GM19395 (cell line): ENCODE results near the gene NUP133.
"Not testable (repeated sequence)": the region's sequence is repeated elsewhere in the genome, so short reads cannot be mapped to it uniquely, and the experiment has no call there.

ENCODE experiments used
- ATAC-seq: cut with Tn5 transposase; IDR thresholded peaks from one replicate; pipeline ENCODE4 v1.9.1; 2021; ENCODE audit warnings: mild to moderate bottlenecking, moderate library complexity; ENCODE audit not compliant: unreplicated experiment

Gene NUP133

DNA sequence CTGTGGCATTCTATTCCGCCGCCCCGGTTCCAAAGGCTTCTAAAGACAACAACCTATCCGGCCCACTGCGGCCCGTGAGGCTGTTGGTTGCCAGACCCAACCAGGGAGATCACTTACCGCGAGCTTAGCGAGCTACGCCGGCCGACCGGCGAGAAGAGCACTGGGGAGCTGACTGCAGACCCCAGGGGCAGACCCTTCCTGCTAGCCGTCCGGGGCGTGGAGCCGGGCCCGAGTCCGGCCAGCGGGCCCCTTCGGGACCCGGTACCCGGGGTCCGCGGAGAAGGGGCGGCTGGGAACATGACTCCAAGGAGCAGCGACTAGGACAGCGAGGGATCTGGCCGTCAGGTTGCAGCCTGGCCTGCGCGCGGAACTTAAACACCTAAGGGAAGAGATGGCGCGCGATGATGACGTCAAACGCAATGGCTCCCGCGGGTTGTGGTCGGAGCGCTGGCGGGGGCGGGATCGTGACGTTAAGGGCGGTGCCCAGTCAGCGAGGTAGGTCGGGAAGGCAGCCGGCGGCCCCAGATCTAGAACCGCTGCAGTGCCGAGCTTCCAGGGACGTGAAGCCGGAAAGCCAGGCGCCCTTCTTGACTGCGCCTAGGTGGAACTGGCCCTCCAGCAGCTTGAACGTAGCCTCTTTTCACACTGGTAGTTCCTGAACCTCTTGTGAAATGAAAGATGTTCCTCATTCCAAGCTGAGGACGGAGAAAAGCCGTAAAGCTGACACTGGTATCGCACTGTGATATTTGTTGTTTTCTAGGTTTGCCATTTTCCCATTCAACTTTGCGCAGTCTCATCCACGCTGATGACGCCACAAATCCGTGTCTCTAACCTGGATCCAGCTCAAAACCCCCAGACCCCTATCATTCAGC, at the start of gene NUP133:
NUP133 (minus strand) TSS at position 391 of the 872 bp plus-strand sequence; CDS start at position 299, 92 bp downstream.
- ATAC-seq: peak; percentile 94

DNA sequence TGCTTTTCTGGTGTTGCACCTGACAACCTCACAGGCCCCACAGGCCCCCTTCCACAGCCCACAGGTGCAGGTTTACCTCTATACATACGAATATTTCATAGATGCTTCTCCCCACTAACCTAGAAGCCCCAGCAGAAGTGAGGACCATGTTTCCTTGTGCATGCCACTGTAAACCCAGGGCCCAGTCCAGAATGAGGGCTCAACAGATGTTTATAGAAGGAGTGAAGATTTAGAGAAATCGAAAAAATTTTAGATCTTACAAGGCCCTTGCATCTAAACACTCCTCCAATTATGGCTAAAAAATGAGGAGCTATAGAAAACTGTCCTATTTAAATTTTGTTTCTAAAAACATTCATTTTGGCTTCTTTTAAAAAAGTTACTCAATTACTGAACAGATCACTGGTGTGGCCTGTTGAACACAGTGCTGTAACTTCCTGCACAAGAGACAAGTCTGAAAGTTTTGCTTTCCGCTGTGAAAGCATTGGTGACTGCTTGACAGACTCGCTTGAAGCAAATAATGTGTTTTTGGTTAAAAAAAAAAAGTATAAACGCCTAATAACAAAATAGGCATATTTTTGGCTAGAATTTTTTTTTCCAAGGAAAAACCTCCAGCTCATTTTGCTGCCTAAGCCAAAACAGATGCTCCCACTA, 49.2 kb upstream of the NUP133 start:
- ATAC-seq: no peak

DNA sequence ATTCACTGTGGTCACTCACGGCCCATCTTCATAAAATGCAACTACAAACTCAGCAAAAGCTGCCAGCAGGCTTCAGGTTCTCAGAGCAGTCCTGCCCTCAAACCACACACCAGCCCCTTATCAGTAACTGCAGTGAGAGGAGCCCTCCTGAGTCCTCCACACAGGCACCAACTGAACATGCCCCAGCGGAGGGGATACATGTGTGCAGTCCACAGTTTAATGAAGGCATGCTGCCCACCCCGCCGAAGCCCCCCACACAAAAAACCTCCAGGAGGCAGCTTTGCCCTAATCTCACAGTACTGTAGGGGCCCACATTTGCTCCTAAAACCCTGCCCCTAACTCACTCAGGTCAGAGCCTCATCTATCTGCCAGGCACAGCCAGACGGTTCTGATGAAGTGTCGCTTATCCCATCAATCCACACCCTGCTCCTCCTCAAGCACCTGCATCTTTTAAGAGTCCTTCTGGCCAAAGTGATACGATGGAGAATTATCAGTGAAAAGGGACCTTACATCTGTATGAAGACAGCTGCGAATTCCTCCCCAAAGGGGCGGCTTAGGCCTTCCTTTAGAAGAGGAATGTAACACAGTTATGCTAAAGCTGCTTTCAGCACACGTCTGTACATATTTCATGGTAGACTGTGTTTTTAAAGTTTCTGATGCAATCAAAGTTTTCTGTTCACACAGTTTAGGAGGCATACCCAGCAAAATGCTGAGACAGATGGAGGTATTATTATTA, 46.9 kb upstream of the NUP133 start:
- no peak for ATAC-seq

DNA sequence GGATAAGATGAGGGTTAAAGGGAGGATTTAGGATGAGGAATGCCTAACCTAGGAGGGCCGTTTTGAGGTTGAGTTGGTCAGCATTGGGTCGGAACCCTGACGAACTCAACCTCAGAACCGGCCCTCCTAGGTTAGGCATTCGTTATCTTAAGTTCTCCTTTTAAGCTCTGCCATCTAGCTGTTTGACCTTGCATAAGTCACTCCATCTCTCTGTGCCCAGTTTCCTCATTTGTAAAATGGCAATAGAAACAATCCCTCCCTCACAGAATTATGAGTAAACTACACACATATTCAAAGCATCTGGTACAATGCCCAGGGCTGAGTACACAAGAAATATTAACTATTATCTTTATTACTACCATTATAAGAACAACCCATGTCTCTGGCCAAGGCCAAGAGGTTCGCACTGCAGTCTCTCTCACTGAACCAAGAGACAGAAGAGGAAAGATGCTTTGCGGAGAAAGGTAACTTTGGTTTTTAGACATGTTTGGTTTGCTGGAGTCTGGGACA, 45.5 kb upstream of the NUP133 start:
- no peak for ATAC-seq

DNA sequence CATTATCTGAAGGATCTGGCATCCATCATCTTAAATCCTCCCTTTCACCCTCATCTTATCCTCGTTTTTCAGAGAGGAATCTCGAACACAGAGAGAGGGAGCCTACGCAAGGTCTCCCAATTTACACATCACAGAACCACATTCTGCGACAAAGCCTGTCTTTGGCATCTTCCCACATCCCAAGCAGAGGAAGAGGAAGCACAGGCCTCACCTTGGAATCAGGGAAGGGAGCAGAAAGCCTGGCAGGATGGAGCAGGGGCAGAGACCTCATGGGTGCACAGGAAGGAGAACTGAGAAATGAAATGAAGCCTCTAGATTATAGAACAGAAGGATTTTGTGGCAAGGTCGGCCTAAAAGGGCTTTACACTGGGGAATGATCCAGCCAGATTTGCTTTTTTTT, 44.6 kb upstream of the NUP133 start:
- ATAC-seq: no peak

DNA sequence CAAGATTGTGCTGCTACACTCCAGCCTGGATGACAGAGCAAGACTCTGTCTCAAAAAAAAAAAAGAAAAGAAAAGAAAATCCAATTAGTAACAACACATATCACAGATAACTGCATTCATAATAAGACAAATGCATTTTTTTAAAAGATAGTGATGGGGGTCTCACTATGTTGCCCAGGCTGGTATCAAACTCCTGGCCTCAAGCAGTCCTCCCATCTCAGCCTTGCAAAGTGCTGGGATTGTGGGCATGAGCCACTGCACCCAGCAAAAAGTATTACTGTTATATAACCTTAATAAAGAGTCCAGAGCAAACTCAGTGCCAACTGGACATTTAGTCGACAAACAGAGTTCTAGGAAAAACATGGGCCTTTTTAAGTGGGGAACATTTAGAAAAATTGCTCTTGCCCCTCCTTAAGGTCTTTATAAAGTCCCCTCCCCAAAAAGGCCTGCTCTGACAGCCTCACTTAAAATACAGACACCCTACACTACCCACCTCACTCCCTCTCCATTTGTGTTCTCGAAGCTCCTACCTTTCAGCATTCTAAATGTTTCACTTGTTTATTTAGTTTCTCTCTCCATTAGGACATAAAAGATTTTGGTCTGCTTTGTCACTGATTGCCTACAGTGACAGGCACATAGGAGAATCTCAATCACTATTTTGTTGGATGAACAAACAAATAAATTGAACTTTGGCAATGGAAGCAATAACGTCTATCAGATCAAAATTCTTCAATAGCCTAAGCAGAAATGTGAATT, 42.8 kb upstream of the NUP133 start:
- no peak for ATAC-seq

DNA sequence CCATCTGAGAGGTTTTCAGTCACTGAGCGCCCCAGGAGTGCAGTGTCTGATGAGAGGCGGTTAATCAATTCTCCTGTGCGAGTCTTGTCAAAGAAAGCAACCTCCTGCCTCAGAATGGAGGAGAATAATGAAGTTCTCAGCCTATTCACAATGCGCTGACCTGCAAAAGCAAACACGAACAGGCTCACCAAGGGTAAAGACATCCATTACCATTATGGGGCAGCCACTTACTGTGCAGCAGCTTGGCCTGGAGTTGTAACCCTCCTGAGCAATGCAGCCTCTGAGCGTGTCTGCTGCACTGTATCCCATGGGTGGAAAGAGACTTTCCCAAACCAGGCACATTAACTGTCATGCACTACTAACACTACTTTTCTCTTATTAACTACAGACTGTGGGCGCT, 39.4 kb upstream of the NUP133 start:
- ATAC-seq: no peak

DNA sequence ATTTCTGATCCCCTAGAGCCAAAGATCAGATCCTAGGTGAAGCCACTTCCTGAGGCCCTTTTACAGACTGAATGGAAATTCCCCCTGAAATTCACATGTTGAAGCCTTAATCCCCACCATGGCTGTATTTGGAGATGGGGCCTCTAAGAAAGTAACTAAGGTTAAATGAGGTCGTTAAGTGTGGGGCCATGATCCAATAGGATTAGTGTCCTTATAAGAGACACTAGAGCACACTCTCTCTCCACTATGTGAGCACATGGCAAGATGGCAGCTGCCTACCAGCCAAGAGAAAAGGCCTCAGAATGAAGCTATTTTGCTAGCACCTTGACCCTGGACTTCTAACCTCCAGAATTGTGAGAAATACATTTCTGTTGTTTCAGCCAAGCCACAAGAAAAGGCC, 36.4 kb upstream of the NUP133 start:
- ATAC-seq: no peak

DNA sequence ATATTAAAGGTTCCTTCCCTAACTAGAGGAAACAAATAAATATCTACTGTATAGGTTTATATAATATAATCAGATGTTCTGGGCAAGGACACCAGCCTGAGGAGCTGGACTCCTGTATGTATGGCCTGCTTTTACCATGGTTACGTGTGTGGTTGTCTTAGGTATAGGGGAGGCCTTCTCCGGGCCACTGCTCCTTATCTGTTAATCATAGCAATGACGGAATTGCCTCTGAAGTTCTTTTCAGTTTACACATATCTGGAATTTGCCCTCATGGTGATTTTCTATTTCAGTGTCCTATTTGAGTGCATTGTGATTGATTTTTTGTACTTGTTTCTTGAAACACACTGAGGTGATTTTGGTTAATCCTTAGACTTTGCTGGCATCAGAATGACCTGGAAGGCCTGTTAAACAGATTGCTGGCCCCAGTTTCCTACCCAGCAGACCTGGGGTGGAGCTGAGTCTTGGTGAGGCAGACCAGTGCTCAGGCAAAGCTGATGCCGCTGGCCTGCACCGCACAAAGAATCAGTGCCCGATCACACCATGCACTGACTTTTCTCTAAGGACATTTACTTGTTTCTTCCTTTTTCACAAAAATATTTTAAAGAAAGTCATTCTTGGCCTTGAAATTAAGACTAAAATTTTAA, 31.8 kb upstream of the NUP133 start:
- no peak for ATAC-seq

DNA sequence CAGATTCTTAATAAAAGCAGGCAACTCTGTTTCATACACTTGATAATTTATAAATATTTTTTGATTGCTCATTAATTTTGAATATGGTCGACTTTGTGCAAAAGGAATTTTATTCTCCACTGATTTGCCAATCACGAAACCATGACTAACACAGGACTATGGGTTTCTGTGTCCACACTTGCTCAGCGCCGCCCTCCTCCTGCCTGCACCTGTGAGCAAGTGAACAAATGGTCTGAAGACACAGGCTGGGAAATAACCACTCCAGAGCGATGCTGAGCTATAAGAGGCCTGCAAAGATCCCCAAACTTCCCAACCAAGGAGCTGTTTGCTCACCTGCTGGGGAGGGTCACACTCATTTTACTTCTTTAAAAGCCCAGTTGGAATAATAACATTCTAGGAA, 30.8 kb upstream of the NUP133 start:
- ATAC-seq: no peak

DNA sequence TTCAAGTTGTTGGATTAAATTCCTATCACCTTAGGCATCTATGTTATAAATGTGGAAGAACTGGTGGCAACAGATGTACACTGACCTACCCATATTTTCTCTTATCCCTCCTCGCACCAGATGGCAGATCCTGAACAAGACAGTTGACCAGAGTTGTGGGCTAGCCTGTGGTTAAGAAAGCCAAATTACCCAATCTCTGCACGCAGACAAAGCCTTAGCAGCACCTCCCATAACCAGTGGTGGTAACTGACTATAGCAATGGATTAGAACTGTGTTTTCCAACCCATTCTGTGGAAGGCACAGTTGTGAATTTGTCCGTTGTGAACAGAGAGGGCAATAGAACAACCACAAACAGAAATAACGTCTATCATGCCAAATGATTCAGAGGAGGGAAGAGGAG, 29.8 kb upstream of the NUP133 start:
- ATAC-seq: no peak

DNA sequence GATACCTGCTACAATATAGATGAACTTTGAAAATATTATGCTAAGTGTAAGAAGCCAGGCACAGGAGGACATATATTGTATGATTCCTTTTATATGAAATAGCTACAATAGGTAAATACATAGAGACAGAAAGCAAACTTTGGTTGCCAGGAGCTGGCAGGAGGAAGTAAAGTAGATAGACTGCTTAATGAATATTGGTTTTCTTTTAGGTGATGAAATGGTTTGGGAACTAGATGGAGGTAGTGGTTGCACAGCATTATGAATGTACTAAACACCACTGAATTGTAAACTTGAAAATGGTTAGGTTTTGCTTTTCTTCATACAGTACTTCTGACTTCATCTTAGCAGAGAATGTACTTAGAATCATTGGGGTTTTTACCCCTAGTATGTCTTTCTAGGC, 28.8 kb upstream of the NUP133 start:
- no peak for ATAC-seq

DNA sequence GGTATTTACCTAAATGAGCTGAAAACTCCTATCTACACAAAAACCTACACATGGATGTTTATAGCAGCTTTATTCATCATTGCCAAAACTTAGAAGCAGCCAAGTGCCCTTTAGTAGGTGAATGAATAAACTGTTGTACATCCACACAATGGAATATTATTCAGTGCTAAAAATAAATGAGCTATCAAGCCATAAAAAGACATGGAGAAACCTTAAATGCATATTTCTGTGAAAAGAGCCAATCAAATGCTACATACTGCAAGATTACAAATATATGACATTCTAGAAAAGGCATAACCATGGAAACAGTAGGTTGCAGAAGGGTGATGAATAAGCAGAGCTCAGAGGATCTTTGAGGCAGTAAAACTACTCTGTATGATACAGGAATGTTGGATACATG, 27.1 kb upstream of the NUP133 start:
- no peak for ATAC-seq

DNA sequence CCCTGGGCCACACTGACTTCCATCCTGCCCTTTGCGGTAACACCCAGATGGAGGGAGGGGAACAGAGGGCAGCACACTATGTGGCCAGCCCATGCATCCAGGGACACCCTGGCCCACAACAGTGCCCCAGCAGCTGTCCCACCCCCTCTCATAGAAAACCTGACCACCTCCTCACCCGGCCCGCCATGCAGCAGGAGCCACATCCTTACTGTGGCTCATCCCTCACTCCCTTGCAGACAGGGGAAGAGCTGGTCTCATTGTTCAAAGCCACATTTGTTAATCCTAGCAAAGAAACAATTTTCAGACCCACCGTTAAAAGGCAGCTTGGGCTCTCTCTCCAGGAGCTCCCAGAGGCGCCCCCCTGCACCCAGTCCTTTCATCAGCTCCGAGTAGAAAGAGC, 23.2 kb upstream of the NUP133 start:
- no peak for ATAC-seq

DNA sequence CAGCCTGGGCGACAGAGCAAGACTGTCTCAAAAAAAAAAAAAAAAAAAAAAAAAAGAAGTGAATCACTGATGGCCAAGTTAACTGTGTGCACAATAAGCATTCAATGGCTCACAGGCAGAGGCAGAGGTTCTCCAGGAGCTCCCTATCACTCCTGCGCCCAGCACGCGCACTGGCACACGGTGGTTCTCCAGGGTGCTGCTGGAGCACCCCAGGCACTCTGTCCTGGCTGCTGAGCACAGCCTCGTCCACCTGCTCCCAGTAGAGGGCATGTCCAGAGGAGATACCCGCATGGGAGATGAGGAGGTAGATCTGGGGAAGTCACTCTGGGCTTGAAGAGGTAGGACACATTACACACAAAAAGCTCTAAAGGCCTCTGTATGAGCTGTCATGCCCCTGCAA, 21.5 kb upstream of the NUP133 start:
- ATAC-seq: no peak

DNA sequence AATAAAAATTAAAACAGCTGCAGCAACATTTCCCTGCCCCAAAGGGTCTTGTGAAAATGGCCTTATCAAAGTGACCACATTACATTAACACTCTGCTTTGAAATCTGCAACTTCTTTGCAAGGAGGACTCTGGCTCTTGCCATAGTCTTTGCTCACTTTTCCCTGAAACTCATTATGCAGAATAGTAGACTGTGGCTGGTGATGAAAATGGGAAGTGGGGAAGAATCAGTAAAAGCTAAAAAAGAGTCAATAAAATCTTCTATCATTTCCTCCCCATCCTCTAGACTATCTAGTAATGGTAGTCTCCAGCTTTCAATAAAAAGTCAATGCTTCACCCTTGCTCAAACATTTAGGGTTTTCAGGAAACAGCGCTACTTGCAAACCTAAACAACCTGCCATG, 18.6 kb upstream of the NUP133 start:
- ATAC-seq: no peak

DNA sequence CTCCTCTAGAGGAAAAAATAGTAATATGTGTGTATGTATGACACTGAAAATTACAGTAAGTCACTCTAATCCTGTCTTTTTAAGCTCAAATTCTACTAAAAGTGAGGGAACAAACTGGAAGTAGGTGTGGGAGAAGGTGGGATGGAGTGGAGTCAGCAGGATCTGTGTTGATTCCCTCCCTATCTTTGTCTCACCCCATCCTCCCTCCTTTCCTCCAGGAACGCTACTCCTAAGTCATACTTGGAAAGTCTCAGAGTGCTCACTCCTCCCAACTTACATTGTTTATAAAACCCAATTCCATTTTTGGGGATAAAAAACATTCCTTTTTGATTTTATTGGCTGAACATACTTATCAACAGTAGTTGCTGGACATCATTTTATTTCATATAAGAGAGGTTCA, 14.9 kb upstream of the NUP133 start:
- ATAC-seq: no peak

DNA sequence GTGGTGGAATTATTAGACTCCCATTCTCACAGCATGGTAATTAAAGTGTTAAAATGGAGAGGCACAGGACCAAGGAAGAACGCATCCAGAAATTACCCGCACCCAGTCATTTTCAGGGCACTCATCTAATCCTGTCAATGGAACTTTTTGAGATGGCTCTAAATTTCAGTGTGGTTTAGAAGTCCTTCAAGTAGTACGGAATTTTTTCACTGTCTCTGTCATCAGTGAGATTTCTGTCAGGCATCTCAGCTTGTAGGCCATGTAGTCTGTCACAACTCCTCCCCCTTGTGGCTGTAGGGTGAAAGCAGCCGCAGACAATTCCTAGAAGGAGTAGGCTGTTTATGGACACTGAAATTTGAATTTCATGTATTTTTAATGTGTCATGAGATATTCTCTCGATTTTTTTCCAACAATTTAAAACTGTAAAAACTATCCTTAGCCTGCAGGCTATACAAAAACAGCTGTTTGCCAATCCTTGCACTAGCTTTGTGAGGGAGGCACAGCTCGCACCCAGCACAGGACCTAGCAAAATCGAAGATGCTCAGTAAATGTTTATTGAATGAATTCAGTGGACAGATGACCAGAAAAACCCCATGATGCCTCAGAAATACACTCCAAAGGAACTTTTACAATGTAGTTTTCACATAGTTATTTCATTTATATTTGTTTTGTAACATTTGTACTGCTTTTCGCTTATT, 6.6 kb upstream of the NUP133 start:
- peak; percentile 76 for ATAC-seq

DNA sequence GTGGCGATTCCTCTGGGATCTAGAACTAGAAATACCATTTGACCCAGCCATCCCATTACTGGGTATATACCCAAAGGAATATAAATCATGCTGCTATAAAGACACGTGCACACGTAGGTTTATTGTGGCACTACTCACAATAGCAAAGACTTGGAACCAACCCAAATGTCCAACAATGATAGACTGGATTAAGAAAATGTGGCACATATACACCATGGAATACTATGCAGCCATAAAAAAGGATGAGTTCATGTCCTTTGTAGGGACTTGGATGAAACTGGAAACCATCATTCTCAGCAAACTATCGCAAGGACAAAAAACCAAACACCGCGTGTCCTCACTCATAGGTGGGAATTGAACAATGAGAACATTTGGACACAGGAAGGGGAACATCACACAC, 3.5 kb upstream of the NUP133 start:
- ATAC-seq: not testable (repeated sequence)

DNA sequence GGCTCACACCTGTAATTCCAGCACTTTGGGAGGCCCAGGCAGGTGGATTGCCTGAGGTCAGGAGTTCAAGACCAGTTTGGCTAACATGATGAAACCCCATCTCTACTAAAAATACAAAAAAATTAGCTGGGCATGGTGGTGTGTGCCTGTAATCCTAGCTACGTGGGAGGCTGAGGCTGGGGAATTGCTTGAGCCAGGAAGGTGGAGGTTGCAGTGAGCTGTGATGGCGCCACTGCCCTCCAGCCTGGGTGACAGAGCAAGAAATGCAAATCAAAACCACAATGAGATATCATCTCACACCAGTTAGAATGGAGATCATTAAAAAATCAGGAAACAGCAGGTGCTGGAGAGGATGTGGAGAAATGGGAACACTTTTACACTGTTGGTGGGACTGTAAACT, 3.1 kb upstream of the NUP133 start:
- not testable (repeated sequence) for ATAC-seq
